Cardiac septum (tissue), 1 donor: ENCODE data around the gene OR1J2. TPM values are rescaled to one million over a fixed set of nuclear protein-coding genes. Genes with fewer than 3 reads are reported as not detected.

Experiments used
- DNase-seq: peaks from one replicate; pipeline ENCODE4 v3.0.0-alpha.2; 2020; ENCODE audit warnings: low spot score
- intact Hi-C: fragments of 100-400 bp; cut with DNase I; formaldehyde crosslinking; loops from one replicate; pipeline ENCODE4 v1.14.0; 2022
- total RNA-seq: library from RNA; stranded (reverse); fragmentation: NEBNext Ultra II Directional; extraction: Animal tissue kit (Norgen Biotek cat#: 25700); gene quantifications from one replicate; pipeline ENCODE4 v1.2.1, GENCODE V29; 2021
- donor health status: DM: no; HTN: no; CAD: no.

Gene OR1J2
- total RNA-seq, 1 donor from 2014 or later: not detected

DNA sequence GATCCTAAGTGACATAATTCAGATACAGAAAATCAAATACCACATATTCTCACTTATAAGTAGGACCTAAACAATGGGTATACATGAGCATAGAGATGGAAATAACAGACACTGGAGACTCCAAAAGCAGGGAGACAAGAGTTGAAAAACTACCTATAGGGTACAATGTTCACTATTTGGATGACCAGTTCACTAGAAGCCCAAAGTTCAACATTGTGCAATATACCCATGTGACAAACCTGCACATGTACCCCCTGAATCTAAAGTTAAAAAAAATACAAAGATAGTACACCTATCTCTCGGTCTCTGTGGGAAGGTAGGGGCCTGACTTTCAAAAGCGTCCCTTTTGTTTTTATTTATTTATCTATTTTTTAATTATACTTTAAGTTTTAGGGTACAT is 28.2 kb downstream of the OR1J2 start:
- no peak for DNase-seq
- intact Hi-C loops: no loop called here

GRCh38 chr9:122546196-122546595 is 35.6 kb downstream of the OR1J2 start:
- no peak for DNase-seq
- intact Hi-C loops: no loop called here

GRCh38 chr9:122551371-122551770 is 40.8 kb downstream of the OR1J2 start:
- intact Hi-C loops: no loop called here
- DNase-seq: no peak

DNA sequence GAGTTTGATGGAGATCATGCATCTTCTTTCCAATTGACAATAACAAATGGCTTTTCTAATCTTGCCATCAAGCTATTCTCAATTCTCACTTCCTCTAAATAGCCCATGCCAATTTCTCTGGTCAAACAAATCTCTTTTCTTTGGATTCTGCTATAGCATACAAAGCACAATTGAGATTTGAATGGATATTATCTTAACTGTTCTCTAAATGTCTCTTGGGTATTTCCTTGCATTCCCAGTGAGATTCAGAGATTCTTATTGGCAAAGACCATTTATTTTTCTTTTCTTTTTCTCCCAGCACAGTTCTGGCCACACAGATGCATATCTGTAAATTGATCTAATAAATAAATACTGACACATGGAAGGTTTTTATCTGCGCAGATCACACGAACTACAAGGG is 42.2 kb downstream of the OR1J2 start, which contains the start of gene OR1N2:
OR1N2 (plus strand) TSS at position 301 of the 400 bp plus-strand sequence. CDS start 100 bp downstream, outside the sequence.
- intact Hi-C loops: no loop called here
- no peak for DNase-seq

Other genes starting within 250 kb of the OR1J2 start
- gene RBM18, start 246.0 kb upstream of the OR1J2 start, total RNA-seq: 32.3 TPM
- 35.9 TPM for gene MRRF, start 245.9 kb upstream of the OR1J2 start, total RNA-seq
- gene PTGS1, start 139.8 kb upstream of the OR1J2 start, total RNA-seq: 2.9 TPM
- gene OR1J1, start 32.9 kb upstream of the OR1J2 start, total RNA-seq: not detected
- gene OR1J4, start 8.3 kb downstream of the OR1J2 start, total RNA-seq: not detected
- gene OR1N1, start 16.5 kb downstream of the OR1J2 start, total RNA-seq: not detected
- not detected for gene OR1N2, start 42.3 kb downstream of the OR1J2 start, total RNA-seq
- not detected for gene OR1L8, start 72.6 kb downstream of the OR1J2 start, total RNA-seq
- not detected for gene OR1Q1, start 103.9 kb downstream of the OR1J2 start, total RNA-seq
- gene OR1B1, start 146.8 kb downstream of the OR1J2 start, total RNA-seq: not detected
- not detected for gene OR1L1, start 150.9 kb downstream of the OR1J2 start, total RNA-seq
- not detected for gene OR1L3, start 164.3 kb downstream of the OR1J2 start, total RNA-seq
- not detected for gene OR1L4, start 213.2 kb downstream of the OR1J2 start, total RNA-seq
- not detected for gene OR1L6, start 231.5 kb downstream of the OR1J2 start, total RNA-seq